Skeletal muscle satellite cell (primary cell): Measurements from ENCODE around the gene SF3B5.
"Not testable (repeated sequence)": the region's sequence is repeated elsewhere in the genome, so short reads cannot be mapped to it uniquely, and the experiment has no call there.

Experiments used
- H3K27me3 ChIP-seq: 2 replicates; pipeline ENCODE4 v1.7.0; 2013; ENCODE audit warnings: low read length; ENCODE audit not compliant: control insufficient read depth, insufficient read depth
- H3K36me3 ChIP-seq: 2 replicates; pipeline ENCODE4 v1.7.0; 2013; ENCODE audit warnings: mild to moderate bottlenecking, control low read depth, low read length; ENCODE audit not compliant: insufficient read depth
- H3K4me1 ChIP-seq: 2 replicates; pipeline ENCODE4 v1.7.0; 2013; ENCODE audit warnings: low read length; ENCODE audit not compliant: control insufficient read depth, insufficient read depth
- H3K4me2 ChIP-seq: 2 replicates; pipeline ENCODE4 v1.7.0; 2013; ENCODE audit warnings: mild to moderate bottlenecking, low read length
- H3K4me3 ChIP-seq: 2 replicates; pipeline ENCODE4 v1.7.0; 2013; ENCODE audit warnings: low read length
- H3K9ac ChIP-seq: 2 replicates; pipeline ENCODE4 v1.7.0; 2013; ENCODE audit warnings: mild to moderate bottlenecking, low read depth, low read length, moderate library complexity
- H3K9me3 ChIP-seq: replicated peaks from 2 replicates; pipeline ENCODE4 v1.7.0; 2013; ENCODE audit warnings: mild to moderate bottlenecking, control low read depth, low read length

Gene SF3B5

DNA sequence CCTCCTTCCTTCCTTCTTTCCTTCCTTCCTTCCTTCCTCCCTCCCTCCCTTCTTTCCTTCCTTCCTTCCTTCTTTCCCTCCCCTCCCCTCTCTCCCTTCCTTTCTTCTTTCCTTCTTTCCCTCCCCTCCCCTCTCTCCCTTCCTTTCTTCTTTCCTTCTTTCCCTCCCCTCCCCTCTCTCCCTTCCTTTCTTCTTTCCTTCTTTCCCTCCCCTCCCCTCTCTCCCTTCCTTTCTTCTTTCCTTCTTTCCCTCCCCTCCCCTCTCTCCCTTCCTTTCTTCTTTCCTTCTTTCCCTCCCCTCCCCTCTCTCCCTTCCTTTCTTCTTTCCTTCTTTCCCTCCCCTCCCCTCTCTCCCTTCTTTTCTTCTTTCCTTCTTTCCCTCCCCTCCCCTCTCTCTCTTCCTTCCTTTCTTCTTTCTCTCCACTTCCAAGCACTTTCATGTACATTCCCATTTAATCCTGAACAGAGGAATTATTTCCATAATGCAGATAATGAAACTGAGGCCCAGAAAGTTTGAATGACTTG, 36.9 kb upstream of the SF3B5 start:
- peaks cover 23% of the 10 kb centered on the region for H3K4me1 ChIP-seq
- H3K36me3 ChIP-seq, H3K9me3 ChIP-seq, H3K27me3 ChIP-seq, H3K9ac ChIP-seq, H3K4me3 ChIP-seq, H3K4me2 ChIP-seq: not testable (repeated sequence)

DNA sequence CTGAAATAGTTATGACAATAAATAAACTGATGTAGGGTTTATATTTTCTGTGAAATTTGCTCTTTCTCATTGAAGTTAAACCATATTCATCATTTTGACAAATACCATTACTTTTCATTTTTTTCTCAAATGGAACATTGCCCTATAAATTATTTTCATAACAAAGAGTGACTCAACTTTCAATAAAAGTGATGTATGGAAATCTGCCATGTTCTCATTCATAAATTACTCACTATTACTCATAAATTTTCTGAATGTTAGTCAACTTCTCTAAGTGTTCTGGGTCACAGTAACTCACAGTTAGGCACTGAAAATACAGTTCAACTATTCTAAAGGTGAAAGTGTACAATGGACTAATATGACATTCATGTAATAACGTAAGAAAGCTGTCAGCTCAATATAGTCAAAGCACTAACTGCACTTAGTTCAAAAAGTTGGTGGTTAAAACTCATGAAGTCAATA, 35.9 kb upstream of the SF3B5 start:
- no peaks in the 10 kb centered on the region for H3K36me3 ChIP-seq
- H3K4me3 ChIP-seq: peak overlapping the region; percentile 4
- H3K9me3 ChIP-seq: no peaks in the 10 kb centered on the region
- no peaks in the 10 kb centered on the region for H3K27me3 ChIP-seq
- H3K4me1 ChIP-seq: peaks cover 23% of the 10 kb centered on the region
- H3K4me2 ChIP-seq: peak overlapping the region; percentile 58
- peak overlapping the region; percentile 11 for H3K9ac ChIP-seq

- Histone ChIP-seq H3K4me2 (no peak overlapping the region), H3K4me3 (no peak overlapping the region), H3K9ac (no peak overlapping the region), H3K36me3 (no peaks in the 10 kb centered on the region), H3K4me1 (peaks cover 19% of the 10 kb centered on the region), H3K9me3 (no peaks in the 10 kb centered on the region), H3K27me3 (no peaks in the 10 kb centered on the region)
Observed at GRCh38 chr6:144129469-144129868, 34.1 kb upstream of the SF3B5 start.

GRCh38 chr6:144127097-144127496, 31.7 kb upstream of the SF3B5 start:
- H3K9ac ChIP-seq: no peak overlapping the region
- H3K4me3 ChIP-seq: no peak overlapping the region
- no peaks in the 10 kb centered on the region for H3K9me3 ChIP-seq
- peaks cover 13% of the 10 kb centered on the region for H3K4me1 ChIP-seq
- H3K36me3 ChIP-seq: no peaks in the 10 kb centered on the region
- H3K27me3 ChIP-seq: no peaks in the 10 kb centered on the region
- H3K4me2 ChIP-seq: no peak overlapping the region

- Histone ChIP-seq H3K4me3 (no peak overlapping the region), H3K27me3 (no peaks in the 10 kb centered on the region), H3K4me1 (peaks cover 6% of the 10 kb centered on the region), H3K4me2 (no peak overlapping the region), H3K9me3 (no peaks in the 10 kb centered on the region), H3K36me3 (no peaks in the 10 kb centered on the region), H3K9ac (no peak overlapping the region)
Observed at GRCh38 chr6:144123836-144124235, 28.5 kb upstream of the SF3B5 start.

- H3K9me3 ChIP-seq: no peaks in the 10 kb centered on the region
- H3K4me3 ChIP-seq: no peak overlapping the region
- no peak overlapping the region for H3K4me2 ChIP-seq
- no peaks in the 10 kb centered on the region for H3K27me3 ChIP-seq
- no peak overlapping the region for H3K9ac ChIP-seq
- no peaks in the 10 kb centered on the region for H3K36me3 ChIP-seq
- H3K4me1 ChIP-seq: peaks cover 6% of the 10 kb centered on the region
Observed at GRCh38 chr6:144123421-144123820, 28.0 kb upstream of the SF3B5 start.

- H3K9me3 ChIP-seq: no peaks in the 10 kb centered on the region
- H3K4me1 ChIP-seq: peaks cover 6% of the 10 kb centered on the region
- no peak overlapping the region for H3K4me2 ChIP-seq
- H3K9ac ChIP-seq: no peak overlapping the region
- H3K27me3 ChIP-seq: no peaks in the 10 kb centered on the region
- H3K36me3 ChIP-seq: no peaks in the 10 kb centered on the region
- no peak overlapping the region for H3K4me3 ChIP-seq
Observed at GRCh38 chr6:144122861-144123260, 27.5 kb upstream of the SF3B5 start.

DNA sequence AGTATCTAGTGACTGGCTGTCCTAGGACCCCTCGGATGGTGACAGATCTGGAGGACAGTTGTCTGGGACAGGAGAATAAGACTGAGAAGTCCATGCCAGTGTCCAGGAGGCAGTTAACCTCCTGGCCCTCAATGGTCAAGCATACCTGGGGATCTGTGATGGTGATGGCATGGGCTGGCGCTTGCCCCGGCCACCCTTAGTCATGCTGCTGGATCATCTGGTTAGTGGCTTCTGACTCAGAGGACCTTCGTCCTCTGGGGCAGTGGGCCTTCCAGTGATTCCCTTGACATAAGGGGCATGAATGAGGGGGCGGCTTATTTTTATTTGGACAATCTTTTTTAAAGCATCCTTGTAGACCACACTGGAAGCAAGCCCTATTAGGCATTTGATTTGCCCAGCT, 24.0 kb upstream of the SF3B5 start:
- no peak overlapping the region for H3K4me3 ChIP-seq
- H3K36me3 ChIP-seq: no peaks in the 10 kb centered on the region
- H3K9ac ChIP-seq: no peak overlapping the region
- H3K9me3 ChIP-seq: no peaks in the 10 kb centered on the region
- H3K27me3 ChIP-seq: no peaks in the 10 kb centered on the region
- no peak overlapping the region for H3K4me2 ChIP-seq
- H3K4me1 ChIP-seq: peaks cover 6% of the 10 kb centered on the region

GRCh38 chr6:144115219-144115618, 19.8 kb upstream of the SF3B5 start:
- Histone ChIP-seq H3K4me3 (no peak overlapping the region), H3K4me2 (no peak overlapping the region), H3K27me3 (no peaks in the 10 kb centered on the region), H3K9me3 (no peaks in the 10 kb centered on the region), H3K36me3 (no peaks in the 10 kb centered on the region), H3K4me1 (peaks cover 6% of the 10 kb centered on the region), H3K9ac (no peak overlapping the region)

GRCh38 chr6:144113366-144113765, 18.0 kb upstream of the SF3B5 start:
- Histone ChIP-seq H3K9me3 (no peaks in the 10 kb centered on the region), H3K9ac (no peak overlapping the region), H3K4me2 (no peak overlapping the region), H3K27me3 (no peaks in the 10 kb centered on the region), H3K36me3 (no peaks in the 10 kb centered on the region), H3K4me1 (no peaks in the 10 kb centered on the region), H3K4me3 (no peak overlapping the region)

DNA sequence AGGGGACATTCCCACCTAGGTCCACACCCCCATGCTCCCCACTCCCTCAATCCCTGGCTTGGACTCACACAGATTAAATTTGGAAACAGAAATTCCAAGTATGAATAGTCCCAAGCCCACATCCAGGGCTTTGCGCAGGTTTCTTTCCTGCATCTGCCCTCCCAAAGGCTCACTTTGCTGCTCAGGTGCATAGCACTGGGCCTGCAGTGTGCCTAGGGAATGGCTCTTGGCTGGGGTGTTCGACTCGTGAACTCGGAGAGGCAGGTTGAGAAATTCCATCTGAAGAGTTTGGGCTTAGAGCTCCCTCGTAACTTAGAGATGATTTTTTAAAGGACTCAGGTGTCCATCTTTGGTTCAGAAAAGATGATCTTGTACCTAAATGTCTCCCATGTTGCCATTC, 14.8 kb upstream of the SF3B5 start:
- Histone ChIP-seq H3K36me3 (no peaks in the 10 kb centered on the region), H3K27me3 (no peaks in the 10 kb centered on the region), H3K9me3 (no peaks in the 10 kb centered on the region), H3K4me2 (no peak overlapping the region), H3K4me1 (no peaks in the 10 kb centered on the region), H3K9ac (no peak overlapping the region), H3K4me3 (no peak overlapping the region)

DNA sequence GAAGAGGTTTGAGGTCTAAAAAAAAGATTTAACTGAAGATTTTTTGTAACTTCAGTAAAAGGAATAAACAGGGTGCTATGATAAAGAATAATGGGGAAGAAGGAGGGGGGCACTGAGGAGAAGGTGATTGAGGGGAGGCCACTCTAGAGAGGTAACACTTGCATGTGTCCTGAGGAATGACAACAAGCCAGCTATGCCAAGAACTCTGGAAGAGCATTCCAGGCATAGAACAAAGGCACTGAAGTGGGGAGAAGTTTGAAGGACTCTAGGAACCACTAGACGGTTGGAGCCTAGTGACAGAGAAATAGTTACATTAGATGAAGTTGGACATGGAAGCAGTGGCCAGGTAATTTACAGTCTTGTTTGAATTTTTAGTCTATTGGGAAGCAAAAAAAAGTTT, 10.8 kb upstream of the SF3B5 start:
- Histone ChIP-seq H3K36me3 (no peaks in the 10 kb centered on the region), H3K9ac (no peak overlapping the region), H3K4me3 (no peak overlapping the region), H3K4me1 (no peaks in the 10 kb centered on the region), H3K27me3 (no peaks in the 10 kb centered on the region), H3K9me3 (no peaks in the 10 kb centered on the region), H3K4me2 (no peak overlapping the region)
